Ovary (tissue), 3 donors: ENCODE measurements around the gene PADI3.

Experiments used
- POLR2A ChIP-seq: fragments of 450-650 bp; IDR thresholded peaks from one replicate; pipeline ENCODE4 v1.6.1; 2017; ENCODE audit warnings: antibody characterized with exemption, mild to moderate bottlenecking, moderate library complexity
- TF ChIP-seq, protein P1 (sequence below), 3 donors: fragments of 450-650 bp in 2 of 3; fragments of 200-600 bp in 1 of 3; IDR thresholded peaks; one replicate each; pipeline versions ENCODE4 v1.5.1 to v1.8.0; 2016 to 2022; ENCODE audit warnings: antibody characterized with exemption in 3 of 3, mild to moderate bottlenecking in 1 of 3
- donor health status: DM: no; HTN: no; CAD: no.

DNA sequence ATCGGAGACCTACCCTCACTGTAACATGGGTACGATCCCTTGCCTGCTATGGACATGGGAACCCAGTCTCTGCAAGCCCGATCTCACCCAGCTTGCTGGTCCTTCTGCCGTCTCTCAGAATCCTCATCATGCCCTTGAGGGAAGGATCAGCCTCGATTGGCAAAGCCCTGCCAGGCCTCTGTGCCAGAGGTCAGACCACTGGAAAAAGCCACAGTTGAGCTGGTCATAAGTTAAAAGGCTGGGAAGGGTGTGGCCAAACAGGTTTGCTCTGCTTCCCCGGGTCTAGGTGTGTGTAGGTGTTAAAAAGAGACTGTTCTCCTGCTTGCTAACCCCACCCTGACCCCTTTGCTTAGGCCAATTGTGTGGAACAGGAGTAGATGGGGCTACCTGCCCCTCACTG, 19.5 kb upstream of the PADI3 start:
- TF ChIP-seq, protein P1, sequence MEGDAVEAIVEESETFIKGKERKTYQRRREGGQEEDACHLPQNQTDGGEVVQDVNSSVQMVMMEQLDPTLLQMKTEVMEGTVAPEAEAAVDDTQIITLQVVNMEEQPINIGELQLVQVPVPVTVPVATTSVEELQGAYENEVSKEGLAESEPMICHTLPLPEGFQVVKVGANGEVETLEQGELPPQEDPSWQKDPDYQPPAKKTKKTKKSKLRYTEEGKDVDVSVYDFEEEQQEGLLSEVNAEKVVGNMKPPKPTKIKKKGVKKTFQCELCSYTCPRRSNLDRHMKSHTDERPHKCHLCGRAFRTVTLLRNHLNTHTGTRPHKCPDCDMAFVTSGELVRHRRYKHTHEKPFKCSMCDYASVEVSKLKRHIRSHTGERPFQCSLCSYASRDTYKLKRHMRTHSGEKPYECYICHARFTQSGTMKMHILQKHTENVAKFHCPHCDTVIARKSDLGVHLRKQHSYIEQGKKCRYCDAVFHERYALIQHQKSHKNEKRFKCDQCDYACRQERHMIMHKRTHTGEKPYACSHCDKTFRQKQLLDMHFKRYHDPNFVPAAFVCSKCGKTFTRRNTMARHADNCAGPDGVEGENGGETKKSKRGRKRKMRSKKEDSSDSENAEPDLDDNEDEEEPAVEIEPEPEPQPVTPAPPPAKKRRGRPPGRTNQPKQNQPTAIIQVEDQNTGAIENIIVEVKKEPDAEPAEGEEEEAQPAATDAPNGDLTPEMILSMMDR (IDR thresholded peaks at IDR 0.05), result no peak
- no peak for TF ChIP-seq POLR2A
